NCI-H226 (cell line): ENCODE data around the gene BCAR1.

ENCODE experiments used
- DNase-seq: peaks from one replicate; pipeline ENCODE4 v3.0.0-alpha.2; 2015

The BCAR1 gene

GRCh38 chr16:75267631-75268264 lies 16.3 kb upstream of the BCAR1 start:
- DNase-seq, result peak; percentile 91

GRCh38 chr16:75266738-75267630 lies 15.6 kb upstream of the BCAR1 start:
- DNase-seq, result no peak

DNA sequence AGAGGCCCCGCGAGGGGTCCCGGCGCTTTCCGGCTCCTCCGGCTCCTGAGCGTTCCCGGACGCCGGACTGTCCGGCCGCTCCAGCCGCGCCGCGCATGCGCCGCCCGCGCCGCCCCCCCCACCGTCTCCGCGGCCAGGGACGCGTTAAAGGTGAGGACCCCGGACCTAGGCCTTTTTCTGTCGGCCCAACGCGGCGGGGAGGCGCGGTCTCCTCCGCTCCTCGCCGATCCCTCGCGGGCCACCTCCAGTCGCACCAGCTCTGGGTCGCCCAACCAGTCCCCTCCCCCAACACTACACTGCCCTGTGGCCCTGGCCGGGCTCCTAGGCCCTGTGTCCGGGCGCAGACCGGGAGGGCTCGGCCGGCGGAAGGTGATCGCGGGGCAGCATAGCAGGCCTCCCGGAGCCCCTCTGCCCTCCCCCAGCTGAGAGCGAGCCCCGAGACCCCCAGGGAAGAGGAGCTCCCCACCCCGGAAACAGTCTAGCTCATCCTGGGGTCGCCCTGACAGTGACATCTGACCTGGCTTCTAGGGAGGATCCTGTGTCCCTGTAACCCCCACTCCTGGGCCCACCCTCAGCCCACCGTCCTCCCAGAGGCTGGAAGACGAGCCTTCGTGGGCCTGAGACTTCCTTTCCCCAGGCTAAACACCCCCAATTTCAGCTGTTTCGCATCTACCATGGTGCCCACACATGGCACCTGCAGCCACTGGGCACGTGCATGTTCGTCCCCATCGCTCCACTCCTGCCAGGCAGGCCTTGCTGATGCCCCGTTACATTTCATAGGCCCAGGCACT lies 14.7 kb upstream of the BCAR1 start:
- DNase-seq, result peak; percentile 65

DNA sequence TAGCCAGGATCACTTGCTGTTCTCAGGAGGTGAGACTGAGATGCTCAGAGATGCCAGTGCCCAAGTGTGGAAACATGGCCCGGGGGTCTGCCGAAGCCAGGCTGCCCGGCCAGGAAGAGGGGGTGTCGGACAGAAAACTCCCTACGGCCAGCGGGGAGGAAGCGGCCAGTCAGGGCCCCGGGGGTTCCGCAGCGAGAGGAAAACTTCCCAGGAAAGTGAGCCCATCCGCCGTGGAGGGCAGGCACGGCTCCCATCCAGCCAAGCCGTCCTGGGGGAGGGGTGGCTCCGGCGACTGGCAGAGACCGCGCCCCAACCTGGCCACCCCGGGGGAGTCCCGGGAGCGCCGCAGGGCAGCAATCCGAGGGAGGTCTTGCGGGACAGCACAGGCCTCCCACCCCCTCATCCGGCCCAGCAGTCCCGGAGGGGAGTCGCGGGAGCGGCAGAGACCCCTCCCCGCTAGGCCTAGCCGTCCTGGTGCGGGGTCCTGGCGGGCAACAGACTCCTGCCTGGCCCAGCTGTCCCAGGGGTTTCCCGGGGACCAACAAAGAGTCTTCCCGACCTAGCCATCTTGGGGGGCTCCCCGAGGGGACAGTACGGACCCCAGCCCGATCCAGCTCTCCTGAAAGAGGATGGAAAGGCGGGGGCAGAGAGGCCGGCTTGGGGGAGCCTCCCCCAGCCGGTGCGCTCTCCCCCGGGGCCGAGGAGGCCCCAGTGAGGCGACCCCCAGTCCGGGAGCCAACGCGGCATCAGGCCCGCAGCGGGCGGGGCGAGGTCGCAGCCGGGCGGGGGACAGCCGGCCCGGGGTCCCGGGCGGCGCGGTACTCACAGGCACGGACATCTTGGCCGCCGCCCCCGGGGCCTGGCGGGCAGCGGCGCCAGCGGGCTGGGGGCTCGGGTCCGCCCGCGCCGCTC lies 13.8 kb upstream of the BCAR1 start:
- DNase-seq, result peak; percentile 42

DNA sequence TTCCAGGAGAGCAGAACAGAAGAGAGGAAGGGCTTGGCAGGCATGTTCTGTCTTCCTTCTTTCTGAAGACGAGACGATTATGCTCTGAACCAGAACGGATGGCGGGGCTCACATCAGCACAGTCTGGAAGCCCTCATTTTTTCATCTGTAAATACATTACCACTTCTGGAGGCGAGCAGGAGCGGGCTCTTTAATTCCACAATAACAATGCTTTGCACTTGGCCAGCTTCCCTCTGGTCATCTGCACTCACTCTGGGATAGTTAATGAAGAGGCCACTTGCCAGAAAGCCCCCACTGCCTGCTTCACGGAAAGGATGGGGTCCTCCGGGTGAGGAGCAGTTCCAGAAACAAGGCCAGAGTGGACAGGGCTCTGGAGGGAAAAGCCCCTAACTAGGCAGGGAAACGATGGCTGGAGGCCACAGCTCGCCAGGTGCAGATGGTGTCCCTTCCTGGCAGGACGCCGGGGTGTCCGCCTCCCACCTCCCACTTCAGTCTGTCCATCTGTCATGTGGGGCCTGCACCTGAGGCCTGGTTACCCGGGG lies 13.1 kb upstream of the BCAR1 start:
- DNase-seq, result no peak

DNA sequence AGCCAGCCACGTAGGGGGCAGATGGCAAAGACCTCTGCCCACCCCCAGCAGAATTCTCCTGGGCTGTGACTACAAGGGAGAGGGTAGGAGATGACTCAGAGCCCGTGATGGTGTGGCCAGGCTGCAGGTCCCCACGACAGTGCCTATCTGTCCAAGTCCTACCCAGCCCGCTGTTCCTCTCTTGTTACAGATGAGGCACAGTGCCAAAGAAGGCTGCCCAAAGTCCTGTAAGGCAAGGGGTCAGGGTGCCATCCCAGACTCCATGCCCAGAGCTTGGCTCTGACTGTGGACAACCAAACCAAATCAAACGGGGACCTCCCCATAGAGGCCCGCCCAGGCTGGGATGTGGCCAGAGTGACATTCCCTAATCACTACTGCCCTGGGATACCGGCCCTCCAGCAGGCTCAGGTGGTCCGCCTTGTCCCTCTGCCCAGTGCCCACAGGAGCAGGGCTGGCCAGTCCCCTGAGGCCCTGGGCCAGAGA lies 12.6 kb upstream of the BCAR1 start:
- no peak for DNase-seq

DNA sequence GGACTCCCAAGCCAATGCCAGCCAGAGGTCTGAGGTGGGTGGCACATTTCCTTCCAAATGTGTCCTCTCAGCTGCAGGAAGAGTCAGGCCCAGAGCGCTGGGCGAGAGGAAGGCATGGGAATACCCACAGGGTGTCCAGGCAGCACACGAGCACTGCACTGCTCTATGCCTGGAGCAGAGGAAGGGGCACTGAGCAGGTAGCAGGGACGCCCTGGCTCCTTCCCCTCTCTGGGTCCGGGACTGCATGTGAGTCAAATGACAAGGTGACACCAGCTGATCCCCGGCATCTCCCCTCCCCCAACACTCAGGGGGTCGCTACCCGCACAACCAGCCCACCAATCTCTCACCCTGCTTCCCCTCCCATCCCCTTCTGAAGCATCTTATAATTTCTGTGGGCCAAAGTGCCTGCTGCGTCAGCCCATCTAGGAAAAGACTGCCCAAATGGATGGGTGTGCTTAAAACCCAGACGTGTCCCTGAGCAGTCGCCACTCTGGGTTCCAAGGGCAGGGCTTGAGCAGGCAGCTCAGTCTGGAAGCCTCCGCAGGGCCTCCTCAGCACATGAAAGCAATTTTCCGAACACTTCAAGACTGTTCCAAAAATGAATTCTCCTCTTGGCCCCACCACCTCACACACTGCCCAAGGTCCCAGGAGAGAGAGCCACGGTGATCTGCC lies 12.0 kb upstream of the BCAR1 start:
- no peak for DNase-seq

DNA sequence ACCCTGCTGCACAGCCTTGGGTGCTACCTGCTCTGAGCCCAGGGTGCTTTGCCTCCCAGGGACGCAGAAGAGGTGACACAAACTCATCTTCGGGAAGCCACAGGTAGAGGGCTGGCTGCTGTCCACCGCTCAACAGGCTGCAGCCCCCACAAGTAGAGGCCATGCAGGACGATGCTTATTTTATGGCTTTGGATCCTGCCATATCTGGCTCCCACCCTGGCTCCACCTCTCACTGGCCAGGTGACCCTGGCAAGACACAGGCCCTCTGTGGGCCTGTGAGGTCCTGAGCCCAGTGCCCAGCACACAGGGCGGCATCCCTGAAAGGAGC lies 11.3 kb upstream of the BCAR1 start:
- no peak for DNase-seq

GRCh38 chr16:75262104-75262799 lies 10.8 kb upstream of the BCAR1 start:
- DNase-seq, result no peak

DNA sequence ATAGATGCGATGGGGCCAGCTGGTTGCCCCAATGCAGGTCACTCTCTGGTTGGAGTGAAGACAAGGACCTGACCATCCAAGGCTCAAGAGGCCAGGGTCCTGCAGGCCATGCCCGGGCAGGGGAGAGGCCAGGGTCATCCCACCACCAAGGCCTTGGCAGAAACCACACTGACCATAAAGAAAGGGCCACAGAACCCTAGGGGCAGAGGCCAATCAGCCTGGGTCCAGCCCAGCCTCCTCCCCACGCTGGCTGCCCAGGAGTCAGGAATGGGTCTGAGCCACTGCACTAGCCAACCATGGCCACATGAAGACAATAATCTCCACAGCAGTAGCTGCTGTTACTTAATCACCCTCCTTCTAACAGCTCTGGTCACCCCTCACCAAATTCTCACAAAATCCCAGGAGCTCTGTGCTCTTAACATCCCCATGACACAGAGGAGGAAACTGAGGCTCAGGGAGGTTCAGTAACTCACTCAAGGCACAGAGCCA lies 10.2 kb upstream of the BCAR1 start:
- no peak for DNase-seq

DNA sequence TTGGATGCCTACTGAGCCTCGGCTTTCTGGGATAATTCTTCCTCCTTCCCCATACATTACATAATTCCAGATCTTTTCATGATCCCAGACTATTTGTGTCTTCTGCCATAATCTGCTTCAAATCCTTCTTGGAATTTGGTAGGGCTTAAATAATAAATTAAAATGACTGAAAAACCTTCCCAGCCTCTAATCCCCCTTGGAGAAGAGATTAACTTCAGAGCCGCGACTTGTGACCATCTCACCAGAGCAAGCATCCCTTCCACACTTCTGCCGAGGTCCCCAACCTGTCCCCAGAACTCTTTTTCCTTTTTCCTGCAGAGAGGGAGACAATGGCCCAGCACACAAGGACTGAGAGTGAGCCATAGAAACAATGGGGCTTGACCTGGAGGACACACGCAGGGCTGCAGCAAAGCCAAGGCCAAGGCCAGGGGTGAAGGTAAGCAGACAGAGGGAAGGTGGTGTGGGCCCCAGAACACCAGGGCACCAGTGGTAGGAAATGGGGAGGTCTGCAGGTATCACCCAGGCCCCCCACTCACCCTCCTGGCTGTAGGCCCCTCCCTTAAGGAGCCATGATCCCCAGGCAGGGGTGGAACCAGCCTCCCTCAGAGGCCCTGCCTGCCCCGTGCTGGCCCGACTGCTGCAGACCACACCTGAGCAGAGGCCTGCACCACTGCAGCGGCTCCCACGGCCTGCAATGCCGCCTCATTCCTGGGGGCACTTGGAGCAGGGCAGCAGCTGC lies 9.6 kb upstream of the BCAR1 start:
- no peak for DNase-seq

GRCh38 chr16:75258807-75259141 lies 7.3 kb upstream of the BCAR1 start:
- no peak for DNase-seq

- DNase-seq, result no peak
Observed at GRCh38 chr16:75257886-75258806, 6.7 kb upstream of the BCAR1 start.

- no peak for DNase-seq
Observed at GRCh38 chr16:75256696-75257343, 5.4 kb upstream of the BCAR1 start.

DNA sequence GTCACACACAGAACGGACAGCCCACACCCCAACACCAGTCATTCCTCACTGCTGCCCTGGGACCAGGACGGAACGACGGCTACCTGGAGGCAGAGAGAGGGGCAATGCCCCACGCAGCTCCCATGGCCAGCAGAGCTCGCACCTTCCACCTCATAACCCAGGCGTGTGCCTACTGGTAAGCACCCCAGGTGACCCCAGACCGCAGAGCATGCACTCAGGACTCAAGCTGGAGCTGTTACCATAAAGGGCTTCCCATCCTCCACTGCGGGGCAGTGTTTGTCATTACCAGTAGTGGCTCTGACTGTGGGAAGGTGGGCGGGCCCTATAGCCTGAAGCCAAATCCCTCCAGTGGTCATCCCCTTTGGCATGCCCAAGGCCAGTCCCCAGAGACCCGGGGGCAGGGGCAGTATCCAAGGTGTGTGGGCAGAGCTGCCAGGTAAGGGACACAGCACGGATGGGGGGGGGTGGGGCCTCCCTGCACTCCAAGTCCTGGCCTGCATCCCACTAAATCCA lies 4.7 kb upstream of the BCAR1 start:
- no peak for DNase-seq

DNA sequence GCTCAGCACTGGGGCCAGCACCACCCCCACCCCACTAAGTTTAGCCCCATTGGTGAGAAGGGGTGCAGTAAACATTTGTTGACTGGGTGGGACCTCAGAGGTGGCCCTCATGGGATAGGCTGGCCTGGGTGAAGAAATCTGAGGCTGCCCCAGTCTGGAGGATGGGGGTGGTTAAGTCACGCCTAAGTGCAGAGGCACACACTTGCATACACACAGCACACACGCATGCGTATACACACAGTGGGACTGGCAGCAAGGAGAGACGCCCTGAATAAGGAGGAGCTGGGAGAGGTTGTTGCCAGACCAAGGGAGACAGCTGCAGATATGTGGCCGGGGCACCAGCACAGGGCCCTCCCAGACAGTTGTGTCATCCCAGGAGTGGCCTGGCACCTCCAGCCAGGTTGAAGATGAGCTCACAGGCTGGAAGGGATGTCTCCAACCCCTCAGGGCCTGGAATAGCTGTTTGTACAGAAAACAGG lies 3.0 kb upstream of the BCAR1 start:
- DNase-seq, result peak; percentile 97

GRCh38 chr16:75252946-75253911 lies 1.8 kb upstream of the BCAR1 start:
- DNase-seq, result peak; percentile 95
